Adrenal gland (tissue), 5 donors: ENCODE results near the gene USP34.

Source experiments
- POLR2A ChIP-seq, 2 donors: fragments of 450-650 bp; IDR thresholded peaks; one replicate each; pipeline ENCODE4 v1.6.1; 2017; ENCODE audit warnings: antibody characterized with exemption in 2 of 2, mild to moderate bottlenecking in 2 of 2, moderate library complexity in 1 of 2
- TF ChIP-seq, protein P1 (sequence below), 6 experiments: fragments of 450-650 bp in 4 of 6; fragments of 200-600 bp in 2 of 6; sonication (generic) in 1 of 6; IDR thresholded peaks; 1 replicate in 5 of 6; 2 replicates in 1 of 6; pipeline versions ENCODE4 v1.5.1 to v1.8.0; 2016 to 2021; ENCODE audit warnings: antibody characterized with exemption in 6 of 6, mild to moderate bottlenecking in 2 of 6, moderate library complexity in 1 of 6
- donor health status: DM: no; HTN: no; CAD: no.

DNA sequence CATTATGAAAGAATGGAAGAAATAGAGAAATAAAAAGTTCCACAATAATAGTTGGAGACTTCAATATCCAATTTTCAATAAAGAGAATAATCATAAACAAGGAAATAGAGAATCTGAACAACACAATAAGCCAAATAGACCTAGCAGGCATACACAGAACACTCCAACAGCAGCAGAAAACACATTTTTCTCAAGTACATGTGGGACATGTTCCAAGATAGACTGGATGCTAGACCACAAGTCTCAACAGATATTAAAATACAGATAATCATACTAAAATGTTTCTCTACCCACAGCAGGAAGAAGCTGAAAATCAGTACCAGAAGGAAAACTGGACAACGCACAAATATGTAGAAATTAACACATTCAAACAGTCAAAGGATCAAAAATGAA, 113.9 kb downstream of the USP34 start:
- TF ChIP-seq, protein P1, sequence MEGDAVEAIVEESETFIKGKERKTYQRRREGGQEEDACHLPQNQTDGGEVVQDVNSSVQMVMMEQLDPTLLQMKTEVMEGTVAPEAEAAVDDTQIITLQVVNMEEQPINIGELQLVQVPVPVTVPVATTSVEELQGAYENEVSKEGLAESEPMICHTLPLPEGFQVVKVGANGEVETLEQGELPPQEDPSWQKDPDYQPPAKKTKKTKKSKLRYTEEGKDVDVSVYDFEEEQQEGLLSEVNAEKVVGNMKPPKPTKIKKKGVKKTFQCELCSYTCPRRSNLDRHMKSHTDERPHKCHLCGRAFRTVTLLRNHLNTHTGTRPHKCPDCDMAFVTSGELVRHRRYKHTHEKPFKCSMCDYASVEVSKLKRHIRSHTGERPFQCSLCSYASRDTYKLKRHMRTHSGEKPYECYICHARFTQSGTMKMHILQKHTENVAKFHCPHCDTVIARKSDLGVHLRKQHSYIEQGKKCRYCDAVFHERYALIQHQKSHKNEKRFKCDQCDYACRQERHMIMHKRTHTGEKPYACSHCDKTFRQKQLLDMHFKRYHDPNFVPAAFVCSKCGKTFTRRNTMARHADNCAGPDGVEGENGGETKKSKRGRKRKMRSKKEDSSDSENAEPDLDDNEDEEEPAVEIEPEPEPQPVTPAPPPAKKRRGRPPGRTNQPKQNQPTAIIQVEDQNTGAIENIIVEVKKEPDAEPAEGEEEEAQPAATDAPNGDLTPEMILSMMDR (IDR thresholded peaks at IDR 0.05): no peak
- TF ChIP-seq POLR2A (IDR thresholded peaks at IDR 0.05): no peak
